Transverse colon (tissue), 4 donors: ENCODE results near the gene TAS1R3.

Experiments used
- CTCF ChIP-seq, 5 experiments: fragments of 200-600 bp in 3 of 5; fragments of 450-650 bp in 2 of 5; sonication (generic) in 3 of 5; IDR thresholded peaks; 1 replicate in 2 of 5; 2 replicates in 3 of 5; pipeline ENCODE4 v1.5.1; 2016 to 2017; ENCODE audit warnings: antibody characterized with exemption in 5 of 5, inconsistent platforms in 3 of 5, mild to moderate bottlenecking in 2 of 5, moderate library complexity in 1 of 5
- EP300 ChIP-seq: sonication (generic); formaldehyde crosslinking; IDR thresholded peaks from one replicate; pipeline ENCODE4 v1.6.1; 2017; ENCODE audit warnings: antibody characterized with exemption, low read depth
- POLR2A ChIP-seq: fragments of 450-650 bp; IDR thresholded peaks from one replicate; pipeline ENCODE4 v1.6.1; 2016; ENCODE audit warnings: antibody characterized with exemption, mild to moderate bottlenecking, moderate library complexity
- POLR2AphosphoS5 ChIP-seq, 3 donors: sonication (generic); formaldehyde crosslinking; IDR thresholded peaks; one replicate each; pipeline ENCODE4 v1.6.1; 2016; ENCODE audit warnings: antibody characterized with exemption in 3 of 3

GRCh38 chr1:1320666-1321448 is 10.2 kb upstream of the TAS1R3 start:
- TF ChIP-seq CTCF (IDR thresholded peaks at IDR 0.05) (no peak), EP300 (no peak), POLR2A (no peak), POLR2AphosphoS5 (IDR thresholded peaks at IDR 0.05) (no peak)
